Measurements from ENCODE around the gene HBG2. TPM values are rescaled to one million over a fixed set of nuclear protein-coding genes. Genes with fewer than 3 reads are reported as not detected.

HBG2 gene
- total and polyA plus RNA-seq, 9 of the 15 experiments (the other 6 are each of a cell fraction or from before 2014, with no cell fraction given): 1,626 to 58,619 (median 10,515) TPM

DNA sequence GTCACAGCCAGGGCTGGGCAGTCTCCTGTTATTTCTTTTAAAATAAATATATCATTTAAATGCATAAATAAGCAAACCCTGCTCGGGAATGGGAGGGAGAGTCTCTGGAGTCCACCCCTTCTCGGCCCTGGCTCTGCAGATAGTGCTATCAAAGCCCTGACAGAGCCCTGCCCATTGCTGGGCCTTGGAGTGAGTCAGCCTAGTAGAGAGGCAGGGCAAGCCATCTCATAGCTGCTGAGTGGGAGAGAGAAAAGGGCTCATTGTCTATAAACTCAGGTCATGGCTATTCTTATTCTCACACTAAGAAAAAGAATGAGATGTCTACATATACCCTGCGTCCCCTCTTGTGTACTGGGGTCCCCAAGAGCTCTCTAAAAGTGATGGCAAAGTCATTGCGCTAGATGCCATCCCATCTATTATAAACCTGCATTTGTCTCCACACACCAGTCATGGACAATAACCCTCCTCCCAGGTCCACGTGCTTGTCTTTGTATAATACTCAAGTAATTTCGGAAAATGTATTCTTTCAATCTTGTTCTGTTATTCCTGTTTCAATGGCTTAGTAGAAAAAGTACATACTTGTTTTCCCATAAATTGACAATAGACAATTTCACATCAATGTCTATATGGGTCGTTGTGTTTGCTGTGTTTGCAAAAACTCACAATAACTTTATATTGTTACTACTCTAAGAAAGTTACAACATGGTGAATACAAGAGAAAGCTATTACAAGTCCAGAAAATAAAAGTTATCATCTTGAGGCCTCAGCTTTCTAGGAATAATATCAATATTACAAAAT is 33.7 kb upstream of the HBG2 start (continued):
- TF ChIP-seq BCLAF1 (IDR thresholded peaks at IDR 0.05; ENCODE audit: borderline replicate concordance in 1 of 2, control insufficient read depth in 1 of 2, low read depth in 2 of 2, low read length in 1 of 2): no peak
- TF ChIP-seq ZNF263 (CRISPR knock-in tag; IDR thresholded peaks at IDR 0.05; ENCODE audit: borderline replicate concordance): no peak
- TF ChIP-seq ZSCAN29 (IDR thresholded peaks at IDR 0.05): no peak
- TF ChIP-seq ZNF76 (CRISPR knock-in tag; IDR thresholded peaks at IDR 0.05; ENCODE audit: borderline replicate concordance): no peak
- TF ChIP-seq, protein P1, sequence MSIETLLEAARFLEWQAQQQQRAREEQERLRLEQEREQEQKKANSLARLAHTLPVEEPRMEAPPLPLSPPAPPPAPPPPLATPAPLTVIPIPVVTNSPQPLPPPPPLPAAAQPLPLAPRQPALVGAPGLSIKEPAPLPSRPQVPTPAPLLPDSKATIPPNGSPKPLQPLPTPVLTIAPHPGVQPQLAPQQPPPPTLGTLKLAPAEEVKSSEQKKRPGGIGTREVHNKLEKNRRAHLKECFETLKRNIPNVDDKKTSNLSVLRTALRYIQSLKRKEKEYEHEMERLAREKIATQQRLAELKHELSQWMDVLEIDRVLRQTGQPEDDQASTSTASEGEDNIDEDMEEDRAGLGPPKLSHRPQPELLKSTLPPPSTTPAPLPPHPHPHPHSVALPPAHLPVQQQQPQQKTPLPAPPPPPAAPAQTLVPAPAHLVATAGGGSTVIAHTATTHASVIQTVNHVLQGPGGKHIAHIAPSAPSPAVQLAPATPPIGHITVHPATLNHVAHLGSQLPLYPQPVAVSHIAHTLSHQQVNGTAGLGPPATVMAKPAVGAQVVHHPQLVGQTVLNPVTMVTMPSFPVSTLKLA (conservative IDR thresholded peaks at IDR 0.05): peak; percentile 86 to 87
- TF ChIP-seq SREBF2 (CRISPR knock-in tag; IDR thresholded peaks at IDR 0.05): no peak
- TF ChIP-seq ZNF398 (CRISPR knock-in tag; IDR thresholded peaks at IDR 0.05): no peak
- no peak for TF ChIP-seq BCOR (IDR thresholded peaks at IDR 0.05)
- TF ChIP-seq JUNB (CRISPR knock-in tag; conservative IDR thresholded peaks at IDR 0.05): no peak
- no peak for TF ChIP-seq U2AF2 (optimal IDR thresholded peaks at IDR 0.05; ENCODE audit: low read depth, low read length)
- no peak; a peak in 1 of 4 replicates for TF ChIP-seq UBTF (IDR thresholded peaks at IDR 0.05; ENCODE audit: borderline replicate concordance in 1 of 2, low read depth in 2 of 2, low read length in 2 of 2)
- peak; percentile 63 for TF ChIP-seq MTA3 (IDR thresholded peaks at IDR 0.05; ENCODE audit: borderline replicate concordance)
- no peak for TF ChIP-seq ZNF778 (CRISPR knock-in tag; IDR thresholded peaks at IDR 0.05)
- TF ChIP-seq NCOR1 (IDR thresholded peaks at IDR 0.05): peak; percentile 94
- no peak for TF ChIP-seq MEF2D (tag; conservative IDR thresholded peaks at IDR 0.05; ENCODE audit: low read depth)
- TF ChIP-seq CC2D1A (IDR thresholded peaks at IDR 0.05): peak; percentile 82; the same call in 1 of the 2 replicates
- TF ChIP-seq ASH1L (IDR thresholded peaks at IDR 0.05; ENCODE audit: borderline replicate concordance, low read depth, partially characterized antibody): no peak
- no peak; the same call in 1 of the 2 replicates for TF ChIP-seq NBN (IDR thresholded peaks at IDR 0.05; ENCODE audit: low read depth)
